ENCODE measurements around the gene CXCR4. TPM values are rescaled to one million over a fixed set of nuclear protein-coding genes. Genes with fewer than 3 reads are reported as not detected.

CXCR4 gene
- total RNA-seq, 1 experiment from 2014 or later: 1.1 TPM

DNA sequence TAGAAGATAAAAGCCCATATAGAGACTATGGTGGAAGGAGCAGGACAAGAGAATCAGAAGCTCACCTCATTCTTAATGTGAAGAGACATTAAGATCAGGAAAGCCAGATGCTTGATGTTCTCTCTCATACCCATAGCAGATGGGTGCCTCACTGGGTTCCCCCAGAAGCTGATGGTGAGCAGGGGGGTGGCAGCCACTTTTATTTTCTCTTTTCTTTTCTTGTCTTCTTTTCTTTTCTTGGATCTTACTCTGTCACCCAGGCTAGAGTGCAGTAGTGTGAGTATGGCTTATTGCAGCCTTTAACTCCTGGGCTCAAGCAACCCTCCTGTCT lies 14.8 kb upstream of the CXCR4 start:
- POLR2A ChIA-PET: no interaction called here
- Histone ChIP-seq H3K27ac (ENCODE audit: low read length) (no peak overlapping the region), H3K27me3 (ENCODE audit: control insufficient read depth, insufficient read depth, low read length) (peaks cover 10% of the 10 kb centered on the region), H3K4me1 (ENCODE audit: control insufficient read depth, insufficient read depth, low read length) (no peaks in the 10 kb centered on the region), H3K9me3 (ENCODE audit: control insufficient read depth, insufficient read depth, low read depth, low read length) (no peaks in the 10 kb centered on the region), H3K36me3 (ENCODE audit: control insufficient read depth, insufficient read depth, low read length) (no peaks in the 10 kb centered on the region), H3K4me3 (ENCODE audit: low read depth in 2 of 2, low read length in 2 of 2) (no peak overlapping the region)
- in situ Hi-C loops (cut with HindIII; ENCODE audit: low pct_unique_long_range_greater_than_20kb, low sequenced_read_pairs): no loop called here
- intact Hi-C loops (cut with micrococcal nuclease; ENCODE audit: unreplicated experiment): no loop called here
- BruUV-seq (replicated peaks): no TSS peak
- CTCF ChIA-PET: no interaction called here
- TF ChIP-seq TCF7L2 (IDR thresholded peaks at IDR 0.05; ENCODE audit: low read depth, low read length): no peak
- TF ChIP-seq, protein P1, sequence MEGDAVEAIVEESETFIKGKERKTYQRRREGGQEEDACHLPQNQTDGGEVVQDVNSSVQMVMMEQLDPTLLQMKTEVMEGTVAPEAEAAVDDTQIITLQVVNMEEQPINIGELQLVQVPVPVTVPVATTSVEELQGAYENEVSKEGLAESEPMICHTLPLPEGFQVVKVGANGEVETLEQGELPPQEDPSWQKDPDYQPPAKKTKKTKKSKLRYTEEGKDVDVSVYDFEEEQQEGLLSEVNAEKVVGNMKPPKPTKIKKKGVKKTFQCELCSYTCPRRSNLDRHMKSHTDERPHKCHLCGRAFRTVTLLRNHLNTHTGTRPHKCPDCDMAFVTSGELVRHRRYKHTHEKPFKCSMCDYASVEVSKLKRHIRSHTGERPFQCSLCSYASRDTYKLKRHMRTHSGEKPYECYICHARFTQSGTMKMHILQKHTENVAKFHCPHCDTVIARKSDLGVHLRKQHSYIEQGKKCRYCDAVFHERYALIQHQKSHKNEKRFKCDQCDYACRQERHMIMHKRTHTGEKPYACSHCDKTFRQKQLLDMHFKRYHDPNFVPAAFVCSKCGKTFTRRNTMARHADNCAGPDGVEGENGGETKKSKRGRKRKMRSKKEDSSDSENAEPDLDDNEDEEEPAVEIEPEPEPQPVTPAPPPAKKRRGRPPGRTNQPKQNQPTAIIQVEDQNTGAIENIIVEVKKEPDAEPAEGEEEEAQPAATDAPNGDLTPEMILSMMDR (IDR thresholded peaks at IDR 0.05): no peak
- TF ChIP-seq SIN3A (IDR thresholded peaks at IDR 0.05; ENCODE audit: borderline replicate concordance, insufficient read depth, low read depth, low read length): no peak
- TF ChIP-seq, protein P2, sequence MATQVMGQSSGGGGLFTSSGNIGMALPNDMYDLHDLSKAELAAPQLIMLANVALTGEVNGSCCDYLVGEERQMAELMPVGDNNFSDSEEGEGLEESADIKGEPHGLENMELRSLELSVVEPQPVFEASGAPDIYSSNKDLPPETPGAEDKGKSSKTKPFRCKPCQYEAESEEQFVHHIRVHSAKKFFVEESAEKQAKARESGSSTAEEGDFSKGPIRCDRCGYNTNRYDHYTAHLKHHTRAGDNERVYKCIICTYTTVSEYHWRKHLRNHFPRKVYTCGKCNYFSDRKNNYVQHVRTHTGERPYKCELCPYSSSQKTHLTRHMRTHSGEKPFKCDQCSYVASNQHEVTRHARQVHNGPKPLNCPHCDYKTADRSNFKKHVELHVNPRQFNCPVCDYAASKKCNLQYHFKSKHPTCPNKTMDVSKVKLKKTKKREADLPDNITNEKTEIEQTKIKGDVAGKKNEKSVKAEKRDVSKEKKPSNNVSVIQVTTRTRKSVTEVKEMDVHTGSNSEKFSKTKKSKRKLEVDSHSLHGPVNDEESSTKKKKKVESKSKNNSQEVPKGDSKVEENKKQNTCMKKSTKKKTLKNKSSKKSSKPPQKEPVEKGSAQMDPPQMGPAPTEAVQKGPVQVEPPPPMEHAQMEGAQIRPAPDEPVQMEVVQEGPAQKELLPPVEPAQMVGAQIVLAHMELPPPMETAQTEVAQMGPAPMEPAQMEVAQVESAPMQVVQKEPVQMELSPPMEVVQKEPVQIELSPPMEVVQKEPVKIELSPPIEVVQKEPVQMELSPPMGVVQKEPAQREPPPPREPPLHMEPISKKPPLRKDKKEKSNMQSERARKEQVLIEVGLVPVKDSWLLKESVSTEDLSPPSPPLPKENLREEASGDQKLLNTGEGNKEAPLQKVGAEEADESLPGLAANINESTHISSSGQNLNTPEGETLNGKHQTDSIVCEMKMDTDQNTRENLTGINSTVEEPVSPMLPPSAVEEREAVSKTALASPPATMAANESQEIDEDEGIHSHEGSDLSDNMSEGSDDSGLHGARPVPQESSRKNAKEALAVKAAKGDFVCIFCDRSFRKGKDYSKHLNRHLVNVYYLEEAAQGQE (IDR thresholded peaks at IDR 0.05; ENCODE audit: insufficient read depth in 1 of 2, low read depth in 2 of 2, low read length in 1 of 2): no peak
- TF ChIP-seq POLR2AphosphoS5 (IDR thresholded peaks at IDR 0.05; ENCODE audit: low read depth, low read length): no peak
- ATAC-seq (no peak), DNase-seq (ENCODE audit: low read depth, low spot score) (no peak)

DNA sequence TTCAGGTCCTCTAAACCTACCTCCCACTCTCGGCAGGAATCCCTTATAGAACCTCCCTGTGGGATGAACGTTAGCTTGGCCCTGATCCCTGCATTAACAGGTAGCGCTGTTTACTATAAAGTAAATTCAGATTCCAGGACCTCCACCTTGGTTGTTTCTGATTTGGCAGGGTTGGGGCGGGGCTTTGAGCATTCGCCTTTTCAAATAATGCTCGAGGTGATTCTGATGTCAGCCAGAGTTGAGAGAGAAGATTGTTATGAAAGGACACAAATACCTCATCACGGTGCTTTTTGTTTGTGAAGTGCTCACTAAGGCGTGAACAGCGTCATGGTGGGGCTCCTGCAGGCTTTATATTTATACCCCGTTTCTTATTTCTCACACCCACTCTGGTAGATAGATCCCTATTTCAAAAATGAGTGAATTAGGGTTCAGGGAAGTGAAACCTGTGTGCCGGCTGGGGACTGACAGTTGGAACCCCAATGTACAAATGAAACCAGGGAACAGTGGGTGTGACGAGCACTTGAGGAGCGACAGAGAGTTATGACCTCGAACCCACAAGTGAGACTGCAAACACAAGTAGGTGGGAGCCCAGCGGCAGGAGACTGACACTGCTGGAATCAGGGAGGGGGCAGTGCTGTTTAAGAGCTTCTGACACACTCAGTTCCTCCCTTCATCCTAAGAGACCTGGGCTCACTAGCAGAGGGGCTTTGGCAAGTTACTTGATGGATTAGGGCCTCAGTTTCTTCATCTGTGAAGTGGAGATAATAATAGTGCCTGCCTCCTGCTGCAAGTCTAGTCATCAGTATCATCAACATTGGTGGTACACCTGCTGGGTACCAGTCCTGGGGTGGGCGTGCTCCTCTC lies 14.2 kb upstream of the CXCR4 start:
- Histone ChIP-seq H3K9me3 (ENCODE audit: control insufficient read depth, insufficient read depth, low read depth, low read length) (no peaks in the 10 kb centered on the region), H3K27ac (ENCODE audit: low read length) (no peak overlapping the region), H3K4me1 (ENCODE audit: control insufficient read depth, insufficient read depth, low read length) (no peaks in the 10 kb centered on the region), H3K27me3 (ENCODE audit: control insufficient read depth, insufficient read depth, low read length) (peaks cover 7% of the 10 kb centered on the region), H3K36me3 (ENCODE audit: control insufficient read depth, insufficient read depth, low read length) (no peaks in the 10 kb centered on the region), H3K4me3 (ENCODE audit: low read depth in 2 of 2, low read length in 2 of 2) (no peak overlapping the region)
- POLR2A ChIA-PET: interaction anchor here (0.7 kb wide), 1 partner anchor 14 kb away, joined by 3 read pairs; the partner anchor contains the start of gene CXCR4
- no TSS peak for BruUV-seq (replicated peaks)
- CTCF ChIA-PET: no interaction called here
- DNase-seq (ENCODE audit: low read depth, low spot score) (no peak), ATAC-seq (no peak)
- intact Hi-C loops (cut with micrococcal nuclease; ENCODE audit: unreplicated experiment) (no loop called here), in situ Hi-C loops (cut with HindIII; ENCODE audit: low pct_unique_long_range_greater_than_20kb, low sequenced_read_pairs) (no loop called here)
- TF ChIP-seq POLR2AphosphoS5 (IDR thresholded peaks at IDR 0.05; ENCODE audit: low read depth, low read length) (no peak), SIN3A (IDR thresholded peaks at IDR 0.05; ENCODE audit: borderline replicate concordance, insufficient read depth, low read depth, low read length) (no peak), TCF7L2 (IDR thresholded peaks at IDR 0.05; ENCODE audit: low read depth, low read length) (no peak)
- TF ChIP-seq, protein P1 (IDR thresholded peaks at IDR 0.05): no peak
- TF ChIP-seq, protein P2 (IDR thresholded peaks at IDR 0.05; ENCODE audit: insufficient read depth in 1 of 2, low read depth in 2 of 2, low read length in 1 of 2): no peak
